Ramos (cell line): ENCODE measurements around the gene AGFG1.
"Not testable (repeated sequence)": the region's sequence is repeated elsewhere in the genome, so short reads cannot be mapped to it uniquely, and the experiment has no call there.

Experiments used
- in situ Hi-C: fragments of 300-500 bp; cut with MboI; formaldehyde crosslinking; loops from one replicate; pipeline ENCODE4 v1.14.3; 2022; ENCODE audit warnings: low sequenced_read_pairs; ENCODE audit not compliant: unreplicated experiment

AGFG1 gene

DNA sequence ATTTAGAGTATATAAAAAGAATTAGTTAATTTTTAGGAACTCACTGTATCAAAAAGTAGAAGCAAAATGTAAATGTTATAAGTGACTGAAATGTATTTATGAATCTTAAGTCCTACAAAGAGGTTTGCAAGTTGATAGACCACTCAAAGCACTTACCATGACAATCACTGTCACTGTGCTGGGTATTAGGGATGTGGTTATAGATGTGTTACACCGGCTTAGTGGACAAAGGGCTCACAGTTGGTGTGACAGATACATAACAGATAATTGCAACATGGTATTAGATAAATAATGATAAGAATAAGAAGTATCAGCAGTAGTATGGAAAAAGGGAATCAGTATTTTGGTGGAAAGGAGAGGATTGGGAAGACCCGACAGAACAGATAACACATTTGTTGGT, 21.6 kb downstream of the AGFG1 start:
- in situ Hi-C loops, result no loop called here

DNA sequence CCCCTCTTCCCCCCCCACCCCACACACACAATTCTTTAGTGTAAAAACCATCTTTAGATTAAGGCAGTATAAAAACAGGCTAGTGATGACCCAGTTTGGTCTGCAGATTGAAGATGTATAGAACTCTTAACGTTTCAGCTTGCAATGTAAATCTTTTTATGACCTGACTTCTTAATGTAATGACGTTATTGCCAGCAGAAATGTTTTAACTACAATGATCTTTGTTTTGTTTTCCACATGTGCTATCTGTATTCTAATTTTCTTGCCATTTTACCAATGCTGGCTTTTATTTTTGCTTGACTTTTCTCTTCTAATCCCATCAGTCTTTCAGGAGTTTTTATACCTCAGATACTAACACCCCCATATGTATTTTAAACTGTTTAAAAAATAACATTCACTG, 25.2 kb downstream of the AGFG1 start:
- in situ Hi-C loops, result no loop called here

DNA sequence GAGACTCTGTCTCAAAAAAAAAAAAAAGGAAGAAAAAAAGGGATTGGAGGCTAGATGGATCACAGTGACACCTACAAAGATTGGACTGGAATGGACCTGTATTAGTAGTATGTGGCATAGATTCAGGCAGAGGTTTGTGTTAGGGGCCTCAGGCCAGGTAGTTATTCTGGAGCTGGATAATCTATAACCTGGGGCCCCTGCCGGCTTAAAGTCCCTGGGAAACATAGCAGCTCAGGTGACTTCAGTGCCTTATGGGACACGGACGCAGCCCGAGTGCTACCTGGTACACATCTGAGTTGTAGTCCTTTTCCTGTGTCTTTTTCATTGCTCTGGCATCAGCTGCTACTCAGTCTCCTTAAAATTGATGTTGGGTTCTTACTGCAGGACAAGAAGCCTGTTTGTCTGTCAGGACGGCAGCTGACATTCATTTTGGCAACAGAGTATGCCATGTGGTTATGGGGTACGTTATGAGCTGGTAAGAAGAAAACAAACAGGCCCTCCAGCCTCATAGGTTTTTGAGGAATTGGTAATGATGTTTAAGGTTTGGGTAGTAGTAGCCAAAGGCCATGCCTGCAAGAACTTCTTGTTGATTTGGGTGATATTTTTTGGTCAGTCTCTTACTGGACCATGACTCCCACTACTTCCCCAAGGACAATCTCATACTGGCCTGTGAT, 27.8 kb downstream of the AGFG1 start:
- in situ Hi-C loops, result no loop called here

DNA sequence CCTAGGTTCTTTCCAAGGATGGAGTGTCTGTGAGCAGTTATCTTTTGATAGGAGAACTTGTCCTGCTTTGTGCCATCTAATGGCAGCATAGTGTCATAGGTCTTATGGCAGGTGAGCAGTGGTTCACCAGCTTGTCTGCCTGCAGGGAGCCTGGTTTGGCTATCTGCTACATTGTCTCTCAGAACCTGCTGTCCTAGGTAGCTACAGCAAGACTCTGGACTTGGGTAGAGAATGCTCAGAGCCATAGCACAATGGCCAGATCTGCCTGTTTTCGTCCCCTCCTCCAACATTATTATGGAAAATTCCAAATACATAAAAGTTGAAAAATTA, 28.3 kb downstream of the AGFG1 start:
- in situ Hi-C loops, result no loop called here

DNA sequence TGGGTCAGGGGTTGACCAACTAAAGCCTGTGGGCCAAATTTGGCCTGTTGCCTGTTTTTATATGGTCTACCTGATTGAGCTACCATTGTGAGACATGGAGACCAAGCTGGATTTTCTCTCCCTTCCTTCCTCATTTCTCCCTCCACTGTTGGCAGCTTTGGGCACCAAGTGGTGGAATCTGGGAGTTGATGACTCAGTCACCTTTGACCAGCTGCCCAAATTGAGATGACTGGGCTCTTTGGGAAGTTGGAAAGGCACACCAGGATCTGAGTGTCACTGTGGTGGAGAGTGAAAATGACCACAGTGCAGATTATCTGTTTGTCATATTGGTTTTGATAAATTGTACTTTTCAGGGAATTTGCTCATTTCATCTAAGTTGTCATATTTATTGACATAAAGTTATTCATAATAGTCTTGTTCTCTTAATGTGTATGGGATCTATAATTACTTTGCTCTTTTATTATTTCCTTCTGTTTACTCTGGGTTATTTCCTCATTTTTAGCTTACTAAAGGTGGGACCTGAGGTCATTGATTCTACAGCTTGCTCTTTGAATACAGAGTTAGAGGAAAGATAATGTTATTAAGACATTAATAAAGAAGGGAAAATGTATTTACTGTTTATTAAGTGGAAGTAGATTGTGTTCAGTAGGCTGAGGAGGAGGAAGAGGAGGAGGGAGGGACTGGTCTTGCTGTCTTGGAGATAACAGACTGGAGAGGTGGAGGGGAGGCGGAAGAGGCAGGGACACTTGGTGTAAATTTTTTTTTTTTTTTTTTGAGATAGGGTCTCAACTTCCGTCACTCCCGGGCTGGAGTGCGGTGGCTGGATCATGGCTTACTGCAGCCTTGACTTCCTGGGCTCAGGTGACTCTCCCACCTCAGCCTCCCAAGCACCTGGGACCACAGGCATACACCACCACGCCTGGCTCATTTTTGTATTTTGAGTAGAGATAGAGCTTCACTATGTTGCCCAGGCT, 31.8 kb downstream of the AGFG1 start:
- in situ Hi-C loops, result no loop called here

DNA sequence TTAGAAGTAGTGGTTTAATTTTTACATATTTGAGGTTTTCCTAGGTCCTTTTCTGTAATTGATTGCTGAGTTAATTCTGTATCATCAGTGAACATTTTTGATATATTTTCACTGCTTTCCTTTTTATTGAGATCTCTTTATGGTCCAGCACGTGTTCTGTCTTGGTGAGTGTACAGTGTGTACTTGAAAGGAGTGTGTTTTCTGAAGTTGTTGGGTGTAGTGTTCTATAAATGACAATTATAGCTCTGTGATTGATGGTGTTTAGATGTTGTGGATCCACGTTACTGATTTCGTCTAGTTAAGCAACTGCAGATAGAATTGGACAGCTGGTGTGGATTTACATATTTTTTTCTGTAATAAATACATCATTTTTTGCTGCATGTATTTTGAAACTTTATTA, 32.7 kb downstream of the AGFG1 start:
- in situ Hi-C loops, result no loop called here

DNA sequence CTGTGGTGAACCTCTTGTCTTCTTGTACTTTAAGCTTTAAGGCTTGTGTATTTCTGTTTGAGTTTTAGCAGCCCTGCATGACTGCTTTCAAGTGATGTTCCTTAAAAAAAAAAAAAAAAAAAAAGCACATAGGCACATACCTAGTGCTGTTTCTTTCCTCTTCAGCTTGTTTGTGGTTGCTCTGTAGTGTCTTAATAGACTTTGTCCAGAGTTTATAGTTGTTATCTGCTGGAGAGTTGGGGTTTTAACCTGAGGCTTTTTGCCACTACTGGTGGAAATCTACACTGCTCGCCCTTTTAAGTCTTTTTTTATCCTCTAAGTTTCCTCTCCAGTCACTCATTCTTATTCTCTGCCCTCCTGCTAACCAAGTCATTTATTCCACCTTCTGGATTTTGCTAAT, 34.5 kb downstream of the AGFG1 start:
- in situ Hi-C loops, result no loop called here

DNA sequence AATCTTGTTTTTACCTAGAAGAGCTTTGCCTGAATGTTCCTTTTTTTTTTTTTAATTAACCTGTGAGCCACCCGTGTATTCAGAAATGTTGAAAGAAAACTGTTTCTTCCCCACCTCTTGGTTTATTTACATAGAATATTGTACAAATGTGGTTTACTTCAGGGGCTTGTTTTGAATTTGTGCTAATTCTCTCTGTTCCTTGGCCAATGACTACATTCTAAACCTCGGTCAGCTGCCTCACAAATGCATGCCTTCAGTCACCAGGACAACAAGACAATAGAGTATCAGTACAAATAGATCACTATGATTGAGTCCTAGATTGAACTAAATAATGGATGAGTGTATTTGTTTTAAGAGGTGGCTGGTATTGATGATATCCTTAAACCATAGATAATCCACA, 36.0 kb downstream of the AGFG1 start:
- in situ Hi-C loops, result no loop called here

DNA sequence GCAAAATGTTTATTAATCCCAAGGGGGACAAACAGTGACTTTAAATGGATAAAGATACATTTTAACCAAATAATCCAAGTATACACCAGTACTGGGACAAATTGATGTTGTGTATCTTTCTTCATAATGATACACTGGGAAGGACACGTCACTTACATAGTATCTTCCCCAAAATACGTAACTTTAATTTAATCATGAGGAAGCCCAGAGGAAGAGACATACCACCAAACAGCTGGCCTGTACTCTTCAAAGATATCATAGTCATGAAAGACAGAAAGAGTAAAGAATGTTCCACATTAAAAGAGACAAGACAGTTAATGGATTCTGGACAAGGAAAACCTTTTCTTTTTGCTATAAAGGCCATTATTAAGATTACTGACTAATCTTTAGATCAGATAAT, 37.1 kb downstream of the AGFG1 start:
- in situ Hi-C loops, result no loop called here

DNA sequence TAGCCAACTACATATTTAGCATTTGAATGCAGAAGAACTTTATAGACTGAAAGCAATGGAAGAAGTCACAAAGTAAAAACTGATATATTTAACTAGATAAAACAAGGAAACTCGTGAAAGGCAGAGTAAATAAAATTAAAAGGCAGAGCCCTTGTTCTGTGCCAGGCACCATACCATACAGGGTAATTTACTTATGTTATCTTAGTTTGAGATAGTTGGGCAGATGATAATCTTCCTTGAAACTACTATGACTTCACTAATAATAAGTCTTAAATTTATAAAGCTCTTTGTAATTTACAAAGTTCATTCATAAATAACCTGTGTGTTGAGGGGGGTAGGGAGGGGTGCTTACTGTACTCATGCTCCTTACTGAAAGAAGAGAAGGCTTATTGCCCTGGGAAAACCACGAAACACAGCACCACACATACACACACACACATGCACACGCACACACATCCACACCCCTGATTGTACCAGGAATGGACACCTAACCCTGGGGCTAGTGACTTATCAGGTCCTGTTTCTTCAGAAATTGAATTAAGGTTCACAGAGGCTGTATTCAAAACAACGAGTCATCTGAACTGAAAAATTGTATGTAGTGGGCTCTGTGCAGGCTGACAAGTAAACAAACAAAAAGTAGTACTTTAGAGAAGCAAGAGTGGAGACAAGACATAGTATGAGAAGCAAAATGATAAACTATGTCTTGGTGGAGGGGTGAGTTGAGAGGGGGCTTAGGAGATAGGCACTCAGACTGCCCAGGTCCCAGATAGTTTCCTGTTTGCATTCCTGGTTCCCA, 38.1 kb downstream of the AGFG1 start:
- in situ Hi-C loops, result no loop called here

DNA sequence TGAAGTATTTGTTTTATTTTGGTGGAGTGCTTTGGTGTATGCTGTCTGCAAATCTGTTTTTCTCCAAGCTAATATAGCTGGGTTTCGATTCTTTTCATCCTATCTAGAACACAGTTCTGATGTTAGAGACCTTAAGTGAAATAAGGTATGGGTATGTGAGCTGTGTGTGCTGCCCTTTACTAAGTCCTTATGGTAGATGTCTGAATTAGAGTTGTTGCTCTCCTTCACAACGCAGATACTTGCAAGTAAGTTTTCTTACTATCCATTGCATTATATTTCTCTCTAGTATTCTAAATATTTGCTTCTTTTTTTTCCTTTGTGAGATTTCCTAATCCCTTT, 38.6 kb downstream of the AGFG1 start:
- in situ Hi-C loops, result no loop called here

DNA sequence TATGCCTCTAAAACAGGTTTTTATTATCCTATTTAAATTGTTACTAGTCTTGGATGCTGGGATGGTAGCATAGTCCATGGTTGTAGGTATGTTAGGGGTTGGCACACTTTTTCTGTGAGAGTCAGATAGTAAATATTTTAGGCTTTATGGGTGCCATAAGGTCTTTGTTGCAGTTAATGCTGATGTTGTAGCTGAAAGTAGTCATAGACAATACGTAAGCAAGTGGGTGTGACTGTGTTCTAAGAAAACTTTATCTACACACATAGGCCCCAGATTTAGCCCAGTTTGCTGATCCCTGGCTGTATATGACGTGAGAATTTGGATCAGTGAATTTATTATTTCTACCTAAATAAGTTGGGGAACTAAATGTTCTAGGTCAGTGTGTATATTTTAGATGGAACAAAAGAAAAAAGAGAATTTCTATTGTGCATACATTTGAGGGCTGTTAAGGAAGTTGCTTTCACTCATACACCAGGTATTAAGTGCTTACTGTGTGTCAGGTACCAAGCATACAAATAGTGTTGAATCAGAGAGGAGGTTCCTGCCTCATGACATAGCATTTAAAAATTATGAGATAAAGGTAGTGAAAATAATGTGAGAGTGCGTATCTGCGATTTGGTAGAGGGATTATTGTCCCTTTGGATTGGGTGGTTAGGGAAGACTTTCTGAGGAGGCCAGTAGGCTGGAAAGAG, 39.4 kb downstream of the AGFG1 start:
- in situ Hi-C loops, result no loop called here

DNA sequence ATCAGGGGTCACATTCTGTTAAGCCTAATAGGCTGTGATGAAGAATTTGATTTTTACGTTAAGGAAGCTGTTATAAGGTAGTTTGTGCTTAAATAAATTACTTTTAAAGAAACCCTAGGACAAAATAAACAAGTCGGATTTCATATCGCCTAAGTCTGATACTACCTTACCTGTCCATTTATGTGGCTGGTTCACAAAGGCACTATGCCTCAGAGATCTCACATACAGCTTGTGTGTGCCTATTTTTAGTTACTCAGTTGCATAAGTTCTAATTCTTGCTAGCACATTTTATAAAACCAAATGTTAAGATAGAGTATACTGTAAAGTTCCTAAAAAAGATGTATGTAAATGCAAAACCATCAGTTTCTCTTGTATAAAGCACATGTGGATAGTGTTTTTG, 40.0 kb downstream of the AGFG1 start:
- in situ Hi-C loops, result no loop called here

DNA sequence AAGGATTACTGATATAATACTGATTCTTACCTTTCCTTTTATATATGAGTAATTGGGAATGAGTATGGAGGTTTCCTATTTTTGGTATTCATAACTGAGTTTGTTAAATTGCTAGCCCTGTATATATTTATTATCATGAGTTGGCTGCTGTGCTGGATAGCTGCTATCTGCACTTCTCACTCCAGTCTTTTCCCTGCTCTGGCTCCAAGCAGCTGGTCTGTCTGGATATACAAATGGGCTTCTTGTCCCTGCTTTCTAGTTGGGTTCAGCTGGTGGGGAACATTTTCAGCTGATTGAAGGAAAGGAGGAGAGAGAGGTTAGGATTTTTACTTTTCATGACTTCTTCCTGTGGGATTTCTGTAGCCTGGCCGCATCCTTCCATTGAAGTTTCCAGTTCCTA, 41.2 kb downstream of the AGFG1 start:
- in situ Hi-C loops, result no loop called here

DNA sequence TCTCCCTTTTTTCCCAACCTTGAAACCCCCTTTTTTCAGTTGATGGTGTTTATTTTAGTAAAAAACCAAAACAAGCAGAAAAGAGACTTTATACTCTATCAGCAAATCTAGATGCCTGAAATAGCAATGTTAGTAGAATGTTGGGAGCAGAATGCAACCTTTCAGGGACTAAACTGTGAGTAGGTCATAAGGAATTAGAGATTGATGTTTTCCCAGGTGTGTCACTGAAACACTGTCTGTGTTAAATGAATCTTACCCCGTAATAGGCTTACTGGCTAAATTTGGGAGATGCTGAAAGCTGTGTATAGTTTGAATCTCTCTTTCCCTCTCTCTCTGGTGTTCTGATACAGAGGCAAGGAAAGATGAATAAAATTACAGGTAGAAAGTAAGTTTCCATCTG, 43.8 kb downstream of the AGFG1 start:
- in situ Hi-C loops, result no loop called here

DNA sequence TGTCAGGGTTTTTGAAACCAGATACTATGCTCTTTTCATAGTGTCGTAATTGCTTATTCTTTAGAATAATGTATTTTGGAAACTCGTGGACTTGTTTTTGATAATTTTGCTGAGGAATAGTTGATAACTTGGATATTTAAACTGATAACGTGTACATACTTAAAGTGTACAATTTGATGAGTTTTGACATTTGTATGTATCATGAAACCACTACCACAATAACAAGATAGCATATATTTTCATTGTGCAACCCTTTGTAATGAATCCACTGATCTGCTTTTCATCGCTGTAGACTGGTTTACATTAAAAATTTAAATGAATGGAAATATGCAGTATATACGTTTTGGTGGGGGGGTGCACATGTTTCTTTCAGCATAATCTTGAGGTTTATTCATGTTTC, 45.8 kb downstream of the AGFG1 start:
- in situ Hi-C loops, result no loop called here

DNA sequence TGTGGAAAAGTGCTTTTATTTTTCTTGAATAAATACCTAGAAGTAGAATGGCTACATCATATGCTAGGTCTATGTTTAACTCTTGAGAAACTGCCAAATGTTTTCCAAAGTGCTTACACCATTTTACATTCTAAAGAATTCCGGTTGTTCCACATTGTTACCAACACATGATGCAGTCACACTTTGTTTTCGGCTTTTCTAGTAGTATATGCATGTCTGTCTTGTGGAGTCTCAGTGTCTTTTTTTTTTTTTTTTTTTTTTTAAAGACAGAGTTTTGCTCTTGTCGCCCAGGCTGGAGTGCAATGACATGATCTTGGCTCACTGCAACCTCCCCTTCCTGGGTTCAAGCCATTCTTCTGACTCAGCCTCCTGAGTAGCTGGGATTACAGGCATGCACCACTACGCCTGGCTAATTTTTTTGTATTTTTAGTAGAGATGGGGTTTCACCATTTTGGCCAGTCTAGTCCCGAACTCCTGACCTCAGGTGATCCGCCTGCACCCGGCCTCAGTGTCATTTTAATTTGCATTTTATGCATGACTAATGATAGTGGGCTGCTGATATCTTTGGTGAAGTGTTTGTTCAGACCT, 46.4 kb downstream of the AGFG1 start:
- in situ Hi-C loops, result not testable (repeated sequence)

DNA sequence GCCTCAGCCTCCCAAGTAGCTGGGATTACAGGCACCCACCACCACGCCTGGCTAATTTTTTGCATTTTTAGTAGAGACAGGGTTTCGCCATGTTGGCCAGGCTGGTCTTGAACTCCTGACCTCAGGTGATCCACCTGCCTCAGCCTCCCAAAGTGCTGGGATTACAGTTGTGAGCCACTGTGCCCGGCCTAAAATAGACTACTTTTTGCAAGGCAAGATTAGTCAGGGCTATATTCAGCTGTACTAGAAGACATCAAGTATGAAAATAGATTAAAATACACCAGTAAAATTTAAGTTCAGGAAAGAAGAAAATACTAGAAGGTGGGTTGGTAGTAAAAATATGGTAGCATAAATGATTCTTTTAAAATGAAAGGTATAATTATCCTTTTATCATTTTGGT, 49.2 kb downstream of the AGFG1 start:
- in situ Hi-C loops, result not testable (repeated sequence)

DNA sequence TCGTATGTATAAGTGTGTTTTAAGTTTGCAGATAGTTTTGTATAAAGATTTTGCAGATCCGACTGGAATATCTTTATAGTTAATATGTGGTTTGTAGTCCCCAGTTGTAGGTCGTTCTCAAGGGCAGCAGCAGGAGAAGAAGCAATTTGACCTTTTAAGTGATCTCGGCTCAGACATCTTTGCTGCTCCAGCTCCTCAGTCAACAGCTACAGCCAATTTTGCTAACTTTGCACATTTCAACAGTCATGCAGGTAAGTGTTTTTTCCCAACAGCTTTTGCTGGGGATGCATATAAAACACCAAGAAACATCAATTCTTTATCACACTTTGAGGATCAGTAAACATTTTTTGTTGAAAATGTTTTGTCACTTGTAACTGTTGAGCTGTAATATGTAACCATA, 52.7 kb downstream of the AGFG1 start:
- in situ Hi-C loops, result no loop called here

DNA sequence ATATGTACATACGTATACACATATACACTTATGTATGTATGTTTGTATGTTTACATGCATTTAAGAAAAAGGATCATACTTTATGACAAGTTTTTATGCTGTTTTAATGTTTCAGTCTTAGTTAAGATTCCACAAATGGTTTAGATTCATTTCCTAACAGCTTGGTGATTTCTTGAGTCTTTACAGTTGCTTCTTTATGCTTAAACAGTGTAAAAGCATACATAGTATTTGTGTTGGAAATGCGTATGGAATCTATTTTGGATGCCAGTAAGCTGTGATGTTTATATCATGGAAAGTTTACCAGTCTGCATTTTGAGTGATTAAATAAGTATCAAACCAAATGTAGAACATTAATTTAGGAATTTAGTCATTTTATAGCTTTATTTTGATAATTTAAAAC, 55.4 kb downstream of the AGFG1 start:
- in situ Hi-C loops, result no loop called here
